Cardiac fibroblast (primary cell): ENCODE data around the gene FARSA.
A peak's percentile ranks its signal among the peaks of the same experiment; 100 is the strongest.
"Not testable (repeated sequence)": the region's sequence is repeated elsewhere in the genome, so short reads cannot be mapped to it uniquely, and the experiment has no call there.

Source experiments
- DNase-seq, 2 donors: peaks; one replicate each; pipeline versions ENCODE4 v3.0.0 to v3.0.0-alpha.2; 2010; ENCODE audit warnings: low read depth in 2 of 2
- H3K4me3 ChIP-seq, 2 donors: replicated peaks in 1 of 2; 1 replicate in 1 of 2; 2 replicates in 1 of 2; pipeline ENCODE4 v1.5.1; 2011; ENCODE audit warnings: low read depth in 2 of 2, low read length in 2 of 2, mild to moderate bottlenecking in 2 of 2, moderate library complexity in 1 of 2
- CTCF ChIP-seq: IDR thresholded peaks from one replicate; pipeline ENCODE4 v1.5.1; 2011; ENCODE audit warnings: low read depth, mild to moderate bottlenecking, low read length, inconsistent platforms

The FARSA gene

GRCh38 chr19:12953138-12953798 lies 19.8 kb upstream of the FARSA start:
- no peak overlapping the region for H3K4me3 ChIP-seq
- DNase-seq, result no peak
- TF ChIP-seq CTCF, result no peak

- H3K4me3 ChIP-seq, result no peak overlapping the region
- TF ChIP-seq CTCF, result no peak
Measured at GRCh38 chr19:12952488-12953137, 19.1 kb upstream of the FARSA start.

GRCh38 chr19:12952050-12952449 lies 18.5 kb upstream of the FARSA start:
- not testable (repeated sequence) for DNase-seq, H3K4me3 ChIP-seq

More at GRCh38 chr19:12952488-12953137, 19.1 kb upstream of the FARSA start:
- peak; percentile 89 to 92 for DNase-seq

- TF ChIP-seq CTCF, result no peak
- no peak overlapping the region for H3K4me3 ChIP-seq
- DNase-seq, result no peak
Measured at GRCh38 chr19:12949363-12950283, 16.1 kb upstream of the FARSA start.

GRCh38 chr19:12948612-12949362 lies 15.3 kb upstream of the FARSA start:
- H3K4me3 ChIP-seq, result no peak overlapping the region
- no peak for DNase-seq
- no peak for TF ChIP-seq CTCF

- no peak for TF ChIP-seq CTCF
- no peak overlapping the region for H3K4me3 ChIP-seq
- DNase-seq, result no peak
Measured at GRCh38 chr19:12947702-12948611, 14.4 kb upstream of the FARSA start.
